ACHN (cell line): ENCODE results near the gene GSG1L.

Source experiments
- DNase-seq: peaks from one replicate; pipeline ENCODE4 v3.0.0-alpha.2; 2015
- in situ Hi-C: cut with HindIII; loops from 2 replicates; pipeline ENCODE4 v1.10.0; 2017; ENCODE audit warnings: low sequenced_read_pairs, low pct_ligation_motif_present, low pct_unique_long_range_greater_than_20kb

The GSG1L gene

GRCh38 chr16:27852681-27853080, 210.8 kb downstream of the GSG1L start:
- in situ Hi-C loops = no loop called here
- no peak for DNase-seq

- DNase-seq = no peak
- in situ Hi-C loops = no loop called here
Measured at GRCh38 chr16:27852116-27852515, 211.4 kb downstream of the GSG1L start.

- in situ Hi-C loops = no loop called here
- DNase-seq = no peak
Measured at GRCh38 chr16:27851586-27851985, 211.9 kb downstream of the GSG1L start.

GRCh38 chr16:27849621-27850020, 213.9 kb downstream of the GSG1L start:
- in situ Hi-C loops = loop anchor here (25.0 kb wide), 1 partner anchor 137 kb away; no protein-coding TSS in a partner anchor
- DNase-seq = no peak

GRCh38 chr16:27847030-27847550, 216.4 kb downstream of the GSG1L start:
- in situ Hi-C loops = loop anchor here (25.0 kb wide), 1 partner anchor 135 kb away; no protein-coding TSS in a partner anchor
- peak; percentile 20 for DNase-seq

GRCh38 chr16:27844826-27845225, 218.7 kb downstream of the GSG1L start:
- no peak for DNase-seq
- in situ Hi-C loops = loop anchor here (25.0 kb wide), 1 partner anchor 133 kb away; no protein-coding TSS in a partner anchor

GRCh38 chr16:27843800-27844199, 219.7 kb downstream of the GSG1L start:
- in situ Hi-C loops = loop anchor here (25.0 kb wide), 1 partner anchor 131 kb away; no protein-coding TSS in a partner anchor
- DNase-seq = no peak

- DNase-seq = no peak
- in situ Hi-C loops = loop anchor here (25.0 kb wide), 1 partner anchor 130 kb away; no protein-coding TSS in a partner anchor
Measured at GRCh38 chr16:27841911-27842310, 221.6 kb downstream of the GSG1L start.

GRCh38 chr16:27841061-27841801, 222.3 kb downstream of the GSG1L start:
- in situ Hi-C loops = loop anchor here (25.0 kb wide), 1 partner anchor 129 kb away; no protein-coding TSS in a partner anchor
- no peak for DNase-seq

GRCh38 chr16:27840311-27841060, 223.0 kb downstream of the GSG1L start:
- no peak for DNase-seq
- in situ Hi-C loops = loop anchor here (25.0 kb wide), 1 partner anchor 128 kb away; no protein-coding TSS in a partner anchor

- no peak for DNase-seq
- in situ Hi-C loops = loop anchor here (25.0 kb wide), 1 partner anchor 127 kb away; no protein-coding TSS in a partner anchor
Measured at GRCh38 chr16:27839419-27839818, 224.1 kb downstream of the GSG1L start.

- in situ Hi-C loops = loop anchor here (25.0 kb wide), 1 partner anchor 126 kb away; no protein-coding TSS in a partner anchor
- DNase-seq = no peak
Measured at GRCh38 chr16:27838536-27839175, 224.9 kb downstream of the GSG1L start.

- in situ Hi-C loops = loop anchor here (25.0 kb wide), 1 partner anchor 118 kb away; no protein-coding TSS in a partner anchor
Measured at GRCh38 chr16:27829975-27830374, 233.5 kb downstream of the GSG1L start.

GRCh38 chr16:27828671-27829070, 234.8 kb downstream of the GSG1L start:
- DNase-seq = no peak

More at GRCh38 chr16:27829975-27830374, 233.5 kb downstream of the GSG1L start:
- no peak for DNase-seq

GRCh38 chr16:27827765-27828164, 235.7 kb downstream of the GSG1L start:
- in situ Hi-C loops = loop anchor here (25.0 kb wide), 1 partner anchor 115 kb away; no protein-coding TSS in a partner anchor

More at GRCh38 chr16:27828671-27829070, 234.8 kb downstream of the GSG1L start:
- in situ Hi-C loops = loop anchor here (25.0 kb wide), 1 partner anchor 116 kb away; no protein-coding TSS in a partner anchor

GRCh38 chr16:27826893-27827289, 236.6 kb downstream of the GSG1L start:
- no peak for DNase-seq
- in situ Hi-C loops = loop anchor here (25.0 kb wide), 1 partner anchor 115 kb away; no protein-coding TSS in a partner anchor

More at GRCh38 chr16:27827765-27828164, 235.7 kb downstream of the GSG1L start:
- no peak for DNase-seq

- DNase-seq = no peak
- in situ Hi-C loops = loop anchor here (25.0 kb wide), 1 partner anchor 114 kb away; no protein-coding TSS in a partner anchor
Measured at GRCh38 chr16:27826081-27826892, 237.2 kb downstream of the GSG1L start.
